Measurements from ENCODE around the gene CD300LG. TPM values are rescaled to one million over a fixed set of nuclear protein-coding genes. Genes with fewer than 3 reads are reported as not detected.

Gene CD300LG
- total and polyA plus RNA-seq, 12 donors = 0.78 to 7.3 (median 2.4) TPM

- TF ChIP-seq POLR2A (IDR thresholded peaks at IDR 0.05) (no peak), CTCF (IDR thresholded peaks at IDR 0.05) (no peak)
- H3K27ac ChIP-seq = no peak overlapping the region
- peaks cover 0 to 1% of the 10 kb centered on the region in 2 donors for H3K4me1 ChIP-seq (replicated peaks in 1 of 2)
- no peaks in the 10 kb centered on the region for H3K36me3 ChIP-seq (replicated peaks in 1 of 2)
- intact Hi-C loops (cut with DNase I) = no loop called here
- H3K9me3 ChIP-seq (replicated peaks in 1 of 3) = no peaks in the 10 kb centered on the region
- 84 to 92% (median 89%) methylated on average over 3 of the region's 3 CpGs for WGBS, 4 donors
- no peak overlapping the region for H3K4me3 ChIP-seq
- no peak for DNase-seq
- H3K27me3 ChIP-seq = peaks cover 7% of the 10 kb centered on the region
Observed at GRCh38 chr17:43856141-43856540, 9.2 kb downstream of the CD300LG start.

- TF ChIP-seq CTCF (IDR thresholded peaks at IDR 0.05) (no peak), POLR2A (IDR thresholded peaks at IDR 0.05) (no peak)
- 88 to 93% (median 89%) methylated on average over 3 to 5 of the region's 5 CpGs for WGBS, 4 donors
- intact Hi-C loops (cut with DNase I) = no loop called here
- Histone ChIP-seq H3K9me3 (replicated peaks in 1 of 3) (no peaks in the 10 kb centered on the region), H3K27me3 (peaks cover 7% of the 10 kb centered on the region), H3K4me1 (replicated peaks in 1 of 2) (peaks cover 0 to 8% of the 10 kb centered on the region in 2 donors), H3K36me3 (replicated peaks in 1 of 2) (no peaks in the 10 kb centered on the region), H3K4me3 (no peak overlapping the region), H3K27ac (no peak overlapping the region)
- no peak for DNase-seq
Observed at GRCh38 chr17:43857141-43857540, 10.2 kb downstream of the CD300LG start.

GRCh38 chr17:43857957-43858600, 11.1 kb downstream of the CD300LG start:
- Histone ChIP-seq H3K36me3 (replicated peaks in 1 of 2) (no peaks in the 10 kb centered on the region), H3K27me3 (peaks cover 7% of the 10 kb centered on the region), H3K4me1 (replicated peaks in 1 of 2) (peaks cover 0 to 8% of the 10 kb centered on the region in 2 donors), H3K4me3 (no peak overlapping the region), H3K9me3 (replicated peaks in 1 of 3) (no peaks in the 10 kb centered on the region), H3K27ac (peak overlapping the region in 1 of 5 donors; percentile 7)
- intact Hi-C loops (cut with DNase I) = no loop called here
- DNase-seq = no peak
- TF ChIP-seq CTCF (IDR thresholded peaks at IDR 0.05) = no peak
- no peak for TF ChIP-seq POLR2A (IDR thresholded peaks at IDR 0.05)
- WGBS, 4 donors = 61 to 76% (median 66%) methylated on average over 4 to 12 of the region's 12 CpGs

GRCh38 chr17:43860077-43860725, 13.2 kb downstream of the CD300LG start:
- peak overlapping the region in 1 of 5 donors; percentile 65 for H3K27ac ChIP-seq
- peaks cover 7% of the 10 kb centered on the region for H3K27me3 ChIP-seq
- intact Hi-C loops (cut with DNase I) = no loop called here
- peak in 2 of 7 donors; percentile 33 to 34 for DNase-seq
- no peak overlapping the region for H3K4me3 ChIP-seq
- TF ChIP-seq POLR2A (IDR thresholded peaks at IDR 0.05) (no peak), CTCF (IDR thresholded peaks at IDR 0.05) (no peak)
- H3K4me1 ChIP-seq (replicated peaks in 1 of 2) = peaks cover 0 to 8% of the 10 kb centered on the region in 2 donors
- H3K9me3 ChIP-seq (replicated peaks in 1 of 3) = no peaks in the 10 kb centered on the region
- 72 to 86% (median 75%) methylated on average over 8 to 12 of the region's 12 CpGs for WGBS, 4 donors
- no peaks in the 10 kb centered on the region for H3K36me3 ChIP-seq (replicated peaks in 1 of 2)

All from adrenal gland (tissue), 12 donors.